ENCODE results near the gene MYLIP.

DNA sequence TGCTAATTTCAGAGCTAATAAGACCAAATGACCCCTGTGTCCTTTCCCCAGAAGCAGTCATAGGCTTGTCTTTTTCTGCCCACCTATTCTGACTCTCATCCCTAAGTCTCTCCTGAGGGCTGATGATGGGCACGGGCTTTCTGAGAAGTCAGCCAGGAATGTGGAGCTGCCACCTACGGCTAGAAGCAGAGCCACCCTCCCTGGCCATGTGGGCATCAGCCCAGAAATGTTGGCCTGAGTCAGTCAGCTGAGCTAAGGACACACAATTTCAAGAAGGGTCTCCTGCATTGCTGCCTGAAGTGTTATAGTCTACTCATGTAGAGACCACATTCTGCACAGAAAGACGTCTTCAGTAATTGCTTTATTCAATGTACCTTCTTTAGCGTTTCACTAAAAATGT is 17.1 kb downstream of the MYLIP start:
- no peak for TF ChIP-seq POLR2A (IDR thresholded peaks at IDR 0.05)
- no peak for TF ChIP-seq CTCF (IDR thresholded peaks at IDR 0.05)
- TF ChIP-seq EP300 (IDR thresholded peaks at IDR 0.05), result no peak
